ENCODE results near the gene SORCS2. TPM values are rescaled to one million over a fixed set of nuclear protein-coding genes. Genes with fewer than 3 reads are reported as not detected.

SORCS2 gene
- total RNA-seq, 1 donor from 2014 or later = 13.8 TPM

DNA sequence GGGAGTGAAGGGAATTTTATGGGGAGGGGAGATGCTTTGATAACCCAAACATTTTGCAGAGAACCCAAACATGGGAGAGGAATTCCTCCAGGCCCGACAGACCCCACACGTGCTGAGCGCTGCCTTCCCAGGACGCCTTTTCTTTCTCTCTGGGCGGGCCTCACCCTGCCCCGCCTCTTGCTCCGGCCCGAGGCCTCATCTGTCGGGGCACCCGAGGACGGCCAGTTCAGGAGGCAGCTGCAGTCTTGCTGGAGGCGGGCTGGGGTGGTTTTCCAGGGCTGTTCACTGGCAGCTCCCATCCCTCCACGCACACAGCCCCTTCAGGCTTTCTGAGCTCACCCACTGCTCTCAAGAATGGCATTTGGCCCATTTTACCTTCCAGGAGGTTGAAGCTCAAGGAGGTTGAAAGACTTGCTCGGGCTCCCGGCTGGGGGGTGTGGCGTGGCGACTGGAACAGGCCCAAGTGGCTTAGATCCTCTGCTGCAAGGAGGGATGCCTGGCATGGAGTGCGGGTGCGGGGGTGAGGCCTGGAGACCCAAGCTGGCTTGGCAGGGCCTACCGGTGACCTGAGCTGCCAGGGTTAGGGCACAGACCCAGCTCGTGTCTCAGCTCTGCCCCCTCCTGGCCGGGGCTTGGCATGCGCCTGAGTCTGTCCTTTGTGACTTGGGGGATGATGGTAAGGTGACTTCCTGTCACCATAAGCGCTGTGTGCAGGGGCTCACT lies 143.2 kb downstream of the SORCS2 start:
- DNase-seq (ENCODE audit: low read depth) = no peak
- H3K9ac ChIP-seq (ENCODE audit: low read length) = no peak overlapping the region
- H3K27me3 ChIP-seq (ENCODE audit: insufficient read depth, low read length) = no peaks in the 10 kb centered on the region
- no peaks in the 10 kb centered on the region for H3K36me3 ChIP-seq (ENCODE audit: insufficient read depth, low read length)
- H2AFZ ChIP-seq (ENCODE audit: low read depth, low read length) = no peak overlapping the region
- H3K4me2 ChIP-seq (ENCODE audit: low read length) = no peak overlapping the region
- Mint-ChIP-seq H3K36me3 (ENCODE audit: low read depth, unreplicated experiment) (peaks cover 8% of the 10 kb centered on the region), H3K9me3 (ENCODE audit: unreplicated experiment) (peaks cover 3% of the 10 kb centered on the region), H3K4me3 (ENCODE audit: unreplicated experiment) (no peak overlapping the region), H3K27me3 (ENCODE audit: low read depth, unreplicated experiment) (peaks cover 15% of the 10 kb centered on the region), H3K27ac (ENCODE audit: unreplicated experiment) (no peak overlapping the region), H3K4me1 (ENCODE audit: low read depth, unreplicated experiment) (peaks cover 25% of the 10 kb centered on the region)
- H4K20me1 ChIP-seq (ENCODE audit: insufficient read depth, low read length) = peaks cover 14% of the 10 kb centered on the region
- no peak for FAIRE-seq
- H3K79me2 ChIP-seq (ENCODE audit: insufficient read depth, low read length) = no peaks in the 10 kb centered on the region
- no peak overlapping the region for H3K4me3 ChIP-seq (ENCODE audit: insufficient read depth, low read depth, low read length)
- H3K4me1 ChIP-seq (ENCODE audit: insufficient read depth, low read length) = peaks cover 30% of the 10 kb centered on the region
- H3K27ac ChIP-seq (ENCODE audit: low read depth, low read length) = no peak overlapping the region
- TF ChIP-seq, protein P1, sequence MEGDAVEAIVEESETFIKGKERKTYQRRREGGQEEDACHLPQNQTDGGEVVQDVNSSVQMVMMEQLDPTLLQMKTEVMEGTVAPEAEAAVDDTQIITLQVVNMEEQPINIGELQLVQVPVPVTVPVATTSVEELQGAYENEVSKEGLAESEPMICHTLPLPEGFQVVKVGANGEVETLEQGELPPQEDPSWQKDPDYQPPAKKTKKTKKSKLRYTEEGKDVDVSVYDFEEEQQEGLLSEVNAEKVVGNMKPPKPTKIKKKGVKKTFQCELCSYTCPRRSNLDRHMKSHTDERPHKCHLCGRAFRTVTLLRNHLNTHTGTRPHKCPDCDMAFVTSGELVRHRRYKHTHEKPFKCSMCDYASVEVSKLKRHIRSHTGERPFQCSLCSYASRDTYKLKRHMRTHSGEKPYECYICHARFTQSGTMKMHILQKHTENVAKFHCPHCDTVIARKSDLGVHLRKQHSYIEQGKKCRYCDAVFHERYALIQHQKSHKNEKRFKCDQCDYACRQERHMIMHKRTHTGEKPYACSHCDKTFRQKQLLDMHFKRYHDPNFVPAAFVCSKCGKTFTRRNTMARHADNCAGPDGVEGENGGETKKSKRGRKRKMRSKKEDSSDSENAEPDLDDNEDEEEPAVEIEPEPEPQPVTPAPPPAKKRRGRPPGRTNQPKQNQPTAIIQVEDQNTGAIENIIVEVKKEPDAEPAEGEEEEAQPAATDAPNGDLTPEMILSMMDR (IDR thresholded peaks at IDR 0.05; ENCODE audit: insufficient read depth, low read depth, low read length) = peak; percentile 49
- TF ChIP-seq EZH2 (IDR thresholded peaks at IDR 0.05; ENCODE audit: insufficient read depth, low read length) = no peak
- H3K9me3 ChIP-seq (ENCODE audit: insufficient read depth, low read depth, low read length) = peaks cover 4% of the 10 kb centered on the region

DNA sequence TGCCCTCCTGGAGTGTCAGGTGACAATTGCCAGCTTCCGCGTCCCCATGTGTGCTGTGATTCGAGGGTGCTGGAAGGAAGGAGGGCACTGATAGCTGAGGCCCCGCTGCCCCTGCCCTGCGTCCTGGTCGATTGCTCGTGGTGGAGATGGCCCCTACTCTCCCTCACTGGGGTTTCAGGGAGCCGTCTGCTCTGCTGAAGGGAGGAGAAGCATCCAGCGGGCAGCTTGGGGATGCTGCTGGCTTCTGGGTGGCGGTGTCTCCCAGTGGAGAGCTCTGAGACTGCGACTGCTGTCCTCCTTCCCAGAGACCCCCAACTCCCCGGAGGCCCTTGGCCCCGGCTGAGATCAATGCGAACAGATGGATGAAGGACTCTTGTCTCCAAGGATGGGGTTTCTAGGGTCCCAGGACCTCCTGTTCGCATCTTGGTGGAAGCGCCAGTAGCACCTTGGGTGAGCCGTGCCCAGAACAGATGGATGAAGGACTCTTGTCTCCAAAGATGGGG lies 143.8 kb downstream of the SORCS2 start:
- Histone ChIP-seq H3K27me3 (ENCODE audit: insufficient read depth, low read length) (no peaks in the 10 kb centered on the region), H3K27ac (ENCODE audit: low read depth, low read length) (no peak overlapping the region), H3K4me3 (ENCODE audit: insufficient read depth, low read depth, low read length) (no peak overlapping the region), H3K4me1 (ENCODE audit: insufficient read depth, low read length) (peaks cover 30% of the 10 kb centered on the region), H3K4me2 (ENCODE audit: low read length) (no peak overlapping the region), H3K79me2 (ENCODE audit: insufficient read depth, low read length) (no peaks in the 10 kb centered on the region), H3K36me3 (ENCODE audit: insufficient read depth, low read length) (no peaks in the 10 kb centered on the region), H3K9me3 (ENCODE audit: insufficient read depth, low read depth, low read length) (peaks cover 4% of the 10 kb centered on the region), H2AFZ (ENCODE audit: low read depth, low read length) (no peak overlapping the region), H4K20me1 (ENCODE audit: insufficient read depth, low read length) (peaks cover 14% of the 10 kb centered on the region), H3K9ac (ENCODE audit: low read length) (no peak overlapping the region)
- FAIRE-seq (no peak), DNase-seq (ENCODE audit: low read depth) (no peak)
- Mint-ChIP-seq H3K9me3 (ENCODE audit: unreplicated experiment) (peaks cover 3% of the 10 kb centered on the region), H3K27ac (ENCODE audit: unreplicated experiment) (no peak overlapping the region), H3K4me3 (ENCODE audit: unreplicated experiment) (no peak overlapping the region), H3K27me3 (ENCODE audit: low read depth, unreplicated experiment) (peaks cover 14% of the 10 kb centered on the region), H3K4me1 (ENCODE audit: low read depth, unreplicated experiment) (peaks cover 25% of the 10 kb centered on the region), H3K36me3 (ENCODE audit: low read depth, unreplicated experiment) (peaks cover 8% of the 10 kb centered on the region)
- no peak for TF ChIP-seq EZH2 (IDR thresholded peaks at IDR 0.05; ENCODE audit: insufficient read depth, low read length)

DNA sequence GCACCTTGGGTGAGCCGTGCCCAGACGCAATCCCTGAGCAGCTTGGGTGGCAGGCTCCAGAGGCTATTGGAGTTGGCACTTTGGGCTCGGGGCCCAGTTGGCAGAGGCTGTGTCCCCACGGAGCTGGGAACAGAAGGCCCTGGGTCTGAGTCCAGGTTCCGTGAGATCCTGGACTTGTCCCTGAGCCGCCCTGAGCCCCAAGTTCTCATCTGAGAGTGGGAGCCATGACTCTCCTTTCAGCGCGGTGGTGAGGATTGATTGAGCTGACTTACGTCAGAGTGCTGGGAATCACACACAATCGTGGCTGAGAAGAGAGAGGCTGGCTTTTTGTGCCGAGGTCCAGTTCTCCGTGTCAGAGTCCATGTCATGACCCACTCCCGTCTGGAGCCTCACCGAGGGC lies 144.4 kb downstream of the SORCS2 start:
- no peaks in the 10 kb centered on the region for H3K36me3 ChIP-seq (ENCODE audit: insufficient read depth, low read length)
- H2AFZ ChIP-seq (ENCODE audit: low read depth, low read length) = no peak overlapping the region
- Mint-ChIP-seq H3K36me3 (ENCODE audit: low read depth, unreplicated experiment) (peaks cover 10% of the 10 kb centered on the region), H3K4me1 (ENCODE audit: low read depth, unreplicated experiment) (peaks cover 25% of the 10 kb centered on the region), H3K27me3 (ENCODE audit: low read depth, unreplicated experiment) (peaks cover 11% of the 10 kb centered on the region), H3K4me3 (ENCODE audit: unreplicated experiment) (no peak overlapping the region), H3K27ac (ENCODE audit: unreplicated experiment) (no peak overlapping the region), H3K9me3 (ENCODE audit: unreplicated experiment) (peaks cover 8% of the 10 kb centered on the region)
- no peak for FAIRE-seq
- no peak for DNase-seq (ENCODE audit: low read depth)
- no peak overlapping the region for H3K4me3 ChIP-seq (ENCODE audit: insufficient read depth, low read depth, low read length)
- peaks cover 25% of the 10 kb centered on the region for H3K4me1 ChIP-seq (ENCODE audit: insufficient read depth, low read length)
- no peaks in the 10 kb centered on the region for H3K79me2 ChIP-seq (ENCODE audit: insufficient read depth, low read length)
- H3K27me3 ChIP-seq (ENCODE audit: insufficient read depth, low read length) = no peaks in the 10 kb centered on the region
- H4K20me1 ChIP-seq (ENCODE audit: insufficient read depth, low read length) = peaks cover 12% of the 10 kb centered on the region
- no peak overlapping the region for H3K27ac ChIP-seq (ENCODE audit: low read depth, low read length)
- H3K4me2 ChIP-seq (ENCODE audit: low read length) = no peak overlapping the region
- TF ChIP-seq, protein P1 (IDR thresholded peaks at IDR 0.05; ENCODE audit: insufficient read depth, low read depth, low read length) = no peak
- TF ChIP-seq EZH2 (IDR thresholded peaks at IDR 0.05; ENCODE audit: insufficient read depth, low read length) = no peak
- no peak overlapping the region for H3K9ac ChIP-seq (ENCODE audit: low read length)
- H3K9me3 ChIP-seq (ENCODE audit: insufficient read depth, low read depth, low read length) = peaks cover 4% of the 10 kb centered on the region

Measured in astrocyte (in vitro differentiated cells and primary cell).